Testis (tissue), 2 donors: ENCODE results near the gene MBP.

Experiments
- POLR2A ChIP-seq: fragments of 450-650 bp; IDR thresholded peaks from one replicate; pipeline ENCODE4 v1.6.1; 2017; ENCODE audit warnings: antibody characterized with exemption, mild to moderate bottlenecking, moderate library complexity
- TF ChIP-seq, protein P1 (sequence below), 3 experiments: fragments of 450-650 bp in 2 of 3; fragments of 200-600 bp in 1 of 3; sonication (generic) in 1 of 3; IDR thresholded peaks; one replicate each; pipeline ENCODE4 v1.5.1; 2016 to 2019; ENCODE audit warnings: antibody characterized with exemption in 3 of 3, mild to moderate bottlenecking in 2 of 3, moderate library complexity in 1 of 3

DNA sequence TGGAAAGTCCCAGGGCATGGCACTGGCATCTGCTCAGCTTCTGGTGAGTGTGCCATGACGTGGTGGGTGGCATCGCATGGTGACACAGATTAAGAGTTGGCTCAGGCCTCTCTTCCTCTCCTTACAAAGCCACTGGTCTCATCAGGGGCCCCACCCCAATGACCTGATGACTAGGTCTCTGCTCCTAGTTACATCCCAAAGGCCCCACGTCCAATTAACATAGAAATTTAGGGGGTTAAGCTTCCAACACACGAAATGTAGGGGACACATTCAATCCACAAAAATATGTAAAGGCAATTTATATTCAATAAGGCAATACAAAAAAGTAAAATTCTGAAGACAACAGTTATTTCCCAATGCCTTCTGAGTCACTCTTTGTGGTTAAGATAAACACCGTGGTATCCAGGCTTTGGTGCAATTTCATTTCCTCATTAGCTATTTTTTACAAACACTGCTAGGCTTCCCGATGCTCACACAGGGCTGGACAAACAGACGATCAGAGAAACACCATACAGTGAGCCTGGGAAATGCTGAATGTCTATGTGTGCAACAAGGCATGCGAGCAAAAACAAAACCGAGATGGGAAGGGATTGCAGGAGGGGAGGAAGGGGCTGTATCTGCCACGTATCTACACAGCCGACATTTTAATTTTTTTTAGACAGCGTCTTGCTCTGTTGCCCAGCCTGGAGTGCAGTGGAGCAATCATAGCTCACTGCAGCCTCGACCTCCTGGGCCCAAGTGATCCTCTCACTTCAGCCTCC is 67.2 kb downstream of the MBP start:
- TF ChIP-seq, protein P1, sequence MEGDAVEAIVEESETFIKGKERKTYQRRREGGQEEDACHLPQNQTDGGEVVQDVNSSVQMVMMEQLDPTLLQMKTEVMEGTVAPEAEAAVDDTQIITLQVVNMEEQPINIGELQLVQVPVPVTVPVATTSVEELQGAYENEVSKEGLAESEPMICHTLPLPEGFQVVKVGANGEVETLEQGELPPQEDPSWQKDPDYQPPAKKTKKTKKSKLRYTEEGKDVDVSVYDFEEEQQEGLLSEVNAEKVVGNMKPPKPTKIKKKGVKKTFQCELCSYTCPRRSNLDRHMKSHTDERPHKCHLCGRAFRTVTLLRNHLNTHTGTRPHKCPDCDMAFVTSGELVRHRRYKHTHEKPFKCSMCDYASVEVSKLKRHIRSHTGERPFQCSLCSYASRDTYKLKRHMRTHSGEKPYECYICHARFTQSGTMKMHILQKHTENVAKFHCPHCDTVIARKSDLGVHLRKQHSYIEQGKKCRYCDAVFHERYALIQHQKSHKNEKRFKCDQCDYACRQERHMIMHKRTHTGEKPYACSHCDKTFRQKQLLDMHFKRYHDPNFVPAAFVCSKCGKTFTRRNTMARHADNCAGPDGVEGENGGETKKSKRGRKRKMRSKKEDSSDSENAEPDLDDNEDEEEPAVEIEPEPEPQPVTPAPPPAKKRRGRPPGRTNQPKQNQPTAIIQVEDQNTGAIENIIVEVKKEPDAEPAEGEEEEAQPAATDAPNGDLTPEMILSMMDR (IDR thresholded peaks at IDR 0.05): no peak
- TF ChIP-seq POLR2A: no peak
